GM23338 (cell line): Measurements from ENCODE around the gene NXPE4. TPM values are rescaled to one million over a fixed set of nuclear protein-coding genes. Genes with fewer than 3 reads are reported as not detected.
A peak's percentile ranks its signal among the peaks of the same experiment; 100 is the strongest.

Source experiments
- ATAC-seq: fragments of 200-7000 bp; cut with Tn5 transposase; 3 replicates; pipeline ENCODE4 v1.9.1; 2020
- DNase-seq: peaks from one replicate; pipeline ENCODE4 v3.0.0-alpha.2; 2015; ENCODE audit warnings: low spot score
- H2AFZ ChIP-seq: fragments of 200-600 bp; sonication (generic); 2 replicates; pipeline ENCODE4 v1.8.0; 2016; ENCODE audit warnings: antibody characterized with exemption, mild to moderate bottlenecking, moderate library complexity
- H3F3A ChIP-seq: fragments of 200-600 bp; sonication (generic); replicated peaks from 2 replicates; pipeline ENCODE4 v1.8.0; 2017; ENCODE audit warnings: antibody characterized with exemption, mixed run types, low read depth
- H3K27ac ChIP-seq: fragments of 200-600 bp; sonication (generic); 2 replicates; pipeline ENCODE4 v1.6.1; 2016; ENCODE audit warnings: low read depth
- H3K27me3 ChIP-seq: fragments of 200-600 bp; sonication (generic); 2 replicates; pipeline ENCODE4 v1.8.0; 2016; ENCODE audit warnings: mild to moderate bottlenecking, mixed run types, moderate library complexity; ENCODE audit not compliant: insufficient read depth
- H3K36me3 ChIP-seq: fragments of 200-600 bp; sonication (generic); 2 replicates; pipeline ENCODE4 v1.8.0; 2016; ENCODE audit warnings: mild to moderate bottlenecking; ENCODE audit not compliant: insufficient read depth
- H3K4me1 ChIP-seq: fragments of 200-600 bp; sonication (generic); 2 replicates; pipeline ENCODE4 v1.8.0; 2016; ENCODE audit warnings: mild to moderate bottlenecking, moderate library complexity; ENCODE audit not compliant: insufficient read depth
- H3K4me2 ChIP-seq: fragments of 200-600 bp; sonication (generic); 2 replicates; pipeline ENCODE4 v1.7.1; 2017; ENCODE audit warnings: mixed run types
- H3K4me3 ChIP-seq: fragments of 200-600 bp; sonication (generic); 2 replicates; pipeline ENCODE4 v1.6.1; 2016; ENCODE audit warnings: mixed run types
- H3K79me2 ChIP-seq: fragments of 200-600 bp; sonication (generic); replicated peaks from 2 replicates; pipeline ENCODE4 v1.8.0; 2017; ENCODE audit warnings: mild to moderate bottlenecking; ENCODE audit not compliant: insufficient read depth
- H3K9me2 ChIP-seq: fragments of 200-600 bp; sonication (generic); 2 replicates; pipeline ENCODE4 v1.8.0; 2017; ENCODE audit not compliant: insufficient read depth
- H4K20me1 ChIP-seq: fragments of 200-600 bp; sonication (generic); replicated peaks from 2 replicates; pipeline ENCODE4 v1.8.0; 2017; ENCODE audit warnings: mild to moderate bottlenecking; ENCODE audit not compliant: insufficient read depth
- H3K27ac Mint-ChIP-seq: 2 replicates; pipeline ENCODE4 v1.8.0; 2020; ENCODE audit warnings: inconsistent platforms, mild to moderate bottlenecking, moderate library complexity, mixed read lengths
- H3K27me3 Mint-ChIP-seq: 3 replicates; pipeline ENCODE4 v1.8.0; 2022; ENCODE audit warnings: low read depth, mild to moderate bottlenecking, moderate library complexity, mixed read lengths, inconsistent platforms; ENCODE audit not compliant: insufficient read depth, poor library complexity
- H3K36me3 Mint-ChIP-seq: 3 replicates; pipeline ENCODE4 v1.8.0; 2021; ENCODE audit warnings: low read depth, mild to moderate bottlenecking, inconsistent platforms, moderate library complexity, mixed read lengths
- H3K4me1 Mint-ChIP-seq: 3 replicates; pipeline ENCODE4 v1.8.0; 2020; ENCODE audit warnings: mild to moderate bottlenecking, inconsistent platforms, mixed read lengths
- H3K4me3 Mint-ChIP-seq: 3 replicates; pipeline ENCODE4 v1.8.0; 2021; ENCODE audit warnings: moderate library complexity, mild to moderate bottlenecking, inconsistent platforms, mixed read lengths
- H3K9me3 Mint-ChIP-seq: 3 replicates; pipeline ENCODE4 v1.8.0; 2020; ENCODE audit warnings: moderate library complexity, mild to moderate bottlenecking, inconsistent platforms, mixed read lengths
- EZH2phosphoT487 ChIP-seq: fragments of 200-600 bp; sonication (generic); IDR thresholded peaks from one replicate; pipeline ENCODE4 v1.8.1; 2018; ENCODE audit warnings: antibody characterized with exemption; ENCODE audit not compliant: unreplicated experiment
- JUNB ChIP-seq: IDR thresholded peaks from one replicate; pipeline ENCODE4 v1.6.1; 2016; ENCODE audit warnings: antibody characterized with exemption; ENCODE audit not compliant: unreplicated experiment
- NANOG ChIP-seq: IDR thresholded peaks from 2 replicates; pipeline ENCODE4 v1.6.1; 2016; ENCODE audit warnings: antibody characterized with exemption, borderline replicate concordance
- POLR2AphosphoS5 ChIP-seq: IDR thresholded peaks from 2 replicates; pipeline ENCODE4 v1.6.1; 2016; ENCODE audit warnings: antibody characterized with exemption, low read depth
- STAT1 ChIP-seq: IDR thresholded peaks from one replicate; pipeline ENCODE4 v1.6.1; 2016; ENCODE audit warnings: antibody characterized with exemption; ENCODE audit not compliant: unreplicated experiment
- ZNF331 ChIP-seq: fragments of 250-450 bp; sonication (Bioruptor Pico); IDR thresholded peaks from 2 replicates; pipeline ENCODE4 v1.5.0; 2020; ENCODE audit warnings: low read depth, mild to moderate bottlenecking, moderate library complexity
- polyA plus RNA-seq: library from polyadenylated mRNA; unstranded; fragments of >200 nt; fragmentation: Nextera tagmentation; extraction: Ambion mirVana; gene quantifications from 2 replicates; pipeline ENCODE4 v1.2.1, GENCODE V29; 2016
- total RNA-seq: library from RNA; depleted of rRNA; stranded (reverse); fragments of >200 nt; shearing (Covaris generic); gene quantifications from 2 replicates; pipeline ENCODE4 v1.2.3, GENCODE V29; 2014
- TF ChIP-seq, protein P1 (sequence below): fragments of 250-450 bp; sonication (Bioruptor Pico); IDR thresholded peaks from 2 replicates; pipeline ENCODE4 v1.5.0; 2020; ENCODE audit warnings: mild to moderate bottlenecking, moderate library complexity
- TF ChIP-seq, protein P2 (sequence below), 2 experiments: fragments of 200-600 bp in 1 of 2; sonication (generic) in 1 of 2; conservative IDR thresholded peaks; 2 replicates each; pipeline versions ENCODE4 v1.5.1 to v1.6.1; 2016 to 2017; ENCODE audit warnings: antibody characterized with exemption in 2 of 2, low read depth in 2 of 2, mild to moderate bottlenecking in 2 of 2, moderate library complexity in 1 of 2
- TF ChIP-seq, protein P3 (sequence below): IDR thresholded peaks from 2 replicates; pipeline ENCODE4 v1.6.1; 2016; ENCODE audit warnings: antibody characterized with exemption
- TF ChIP-seq, protein P4 (sequence below): IDR thresholded peaks from one replicate; pipeline ENCODE4 v1.6.1; 2018; ENCODE audit warnings: antibody characterized with exemption; ENCODE audit not compliant: unreplicated experiment

The NXPE4 gene
- total and polyA plus RNA-seq, 2 experiments from 2014 or later: not detected

DNA sequence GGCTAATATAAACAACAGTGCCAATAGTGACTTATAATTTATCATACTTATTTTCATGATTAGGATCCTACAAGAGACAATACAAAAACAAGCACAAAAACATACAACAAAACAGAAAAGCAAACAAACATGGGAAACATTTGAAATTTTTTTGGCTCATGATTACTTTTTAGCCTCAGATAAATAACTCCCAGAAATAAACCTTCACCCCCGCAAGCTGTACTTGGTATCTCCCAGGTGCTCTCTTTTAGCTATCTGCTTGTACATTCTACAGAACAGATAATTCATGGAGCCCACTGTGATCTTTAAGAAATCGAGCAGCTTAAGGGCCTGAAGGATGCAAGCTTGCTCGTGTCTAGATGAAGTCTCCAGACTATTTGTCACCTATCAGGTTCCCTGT lies 883 bp downstream of the NXPE4 start:
- no peak for ATAC-seq
- no peak overlapping the region for H3K4me3 Mint-ChIP-seq
- peak; percentile 11 for DNase-seq
- no peaks in the 10 kb centered on the region for H4K20me1 ChIP-seq
- H3K4me2 ChIP-seq: no peak overlapping the region
- H3K4me1 ChIP-seq: no peaks in the 10 kb centered on the region
- H3K27me3 Mint-ChIP-seq: peaks cover 2% of the 10 kb centered on the region
- no peak overlapping the region for H3K27ac ChIP-seq
- H3K4me3 ChIP-seq: no peak overlapping the region
- H3F3A ChIP-seq: no peaks in the 10 kb centered on the region
- no peaks in the 10 kb centered on the region for H3K36me3 ChIP-seq
- H3K79me2 ChIP-seq: no peaks in the 10 kb centered on the region
- no peaks in the 10 kb centered on the region for H3K4me1 Mint-ChIP-seq
- no peak overlapping the region for H3K27ac Mint-ChIP-seq
- H3K36me3 Mint-ChIP-seq: no peaks in the 10 kb centered on the region
- TF ChIP-seq NANOG: no peak
- no peak for TF ChIP-seq ZNF331 (CRISPR knock-in tag)
- TF ChIP-seq POLR2AphosphoS5: no peak
- no peak for TF ChIP-seq STAT1
- TF ChIP-seq, protein P1, sequence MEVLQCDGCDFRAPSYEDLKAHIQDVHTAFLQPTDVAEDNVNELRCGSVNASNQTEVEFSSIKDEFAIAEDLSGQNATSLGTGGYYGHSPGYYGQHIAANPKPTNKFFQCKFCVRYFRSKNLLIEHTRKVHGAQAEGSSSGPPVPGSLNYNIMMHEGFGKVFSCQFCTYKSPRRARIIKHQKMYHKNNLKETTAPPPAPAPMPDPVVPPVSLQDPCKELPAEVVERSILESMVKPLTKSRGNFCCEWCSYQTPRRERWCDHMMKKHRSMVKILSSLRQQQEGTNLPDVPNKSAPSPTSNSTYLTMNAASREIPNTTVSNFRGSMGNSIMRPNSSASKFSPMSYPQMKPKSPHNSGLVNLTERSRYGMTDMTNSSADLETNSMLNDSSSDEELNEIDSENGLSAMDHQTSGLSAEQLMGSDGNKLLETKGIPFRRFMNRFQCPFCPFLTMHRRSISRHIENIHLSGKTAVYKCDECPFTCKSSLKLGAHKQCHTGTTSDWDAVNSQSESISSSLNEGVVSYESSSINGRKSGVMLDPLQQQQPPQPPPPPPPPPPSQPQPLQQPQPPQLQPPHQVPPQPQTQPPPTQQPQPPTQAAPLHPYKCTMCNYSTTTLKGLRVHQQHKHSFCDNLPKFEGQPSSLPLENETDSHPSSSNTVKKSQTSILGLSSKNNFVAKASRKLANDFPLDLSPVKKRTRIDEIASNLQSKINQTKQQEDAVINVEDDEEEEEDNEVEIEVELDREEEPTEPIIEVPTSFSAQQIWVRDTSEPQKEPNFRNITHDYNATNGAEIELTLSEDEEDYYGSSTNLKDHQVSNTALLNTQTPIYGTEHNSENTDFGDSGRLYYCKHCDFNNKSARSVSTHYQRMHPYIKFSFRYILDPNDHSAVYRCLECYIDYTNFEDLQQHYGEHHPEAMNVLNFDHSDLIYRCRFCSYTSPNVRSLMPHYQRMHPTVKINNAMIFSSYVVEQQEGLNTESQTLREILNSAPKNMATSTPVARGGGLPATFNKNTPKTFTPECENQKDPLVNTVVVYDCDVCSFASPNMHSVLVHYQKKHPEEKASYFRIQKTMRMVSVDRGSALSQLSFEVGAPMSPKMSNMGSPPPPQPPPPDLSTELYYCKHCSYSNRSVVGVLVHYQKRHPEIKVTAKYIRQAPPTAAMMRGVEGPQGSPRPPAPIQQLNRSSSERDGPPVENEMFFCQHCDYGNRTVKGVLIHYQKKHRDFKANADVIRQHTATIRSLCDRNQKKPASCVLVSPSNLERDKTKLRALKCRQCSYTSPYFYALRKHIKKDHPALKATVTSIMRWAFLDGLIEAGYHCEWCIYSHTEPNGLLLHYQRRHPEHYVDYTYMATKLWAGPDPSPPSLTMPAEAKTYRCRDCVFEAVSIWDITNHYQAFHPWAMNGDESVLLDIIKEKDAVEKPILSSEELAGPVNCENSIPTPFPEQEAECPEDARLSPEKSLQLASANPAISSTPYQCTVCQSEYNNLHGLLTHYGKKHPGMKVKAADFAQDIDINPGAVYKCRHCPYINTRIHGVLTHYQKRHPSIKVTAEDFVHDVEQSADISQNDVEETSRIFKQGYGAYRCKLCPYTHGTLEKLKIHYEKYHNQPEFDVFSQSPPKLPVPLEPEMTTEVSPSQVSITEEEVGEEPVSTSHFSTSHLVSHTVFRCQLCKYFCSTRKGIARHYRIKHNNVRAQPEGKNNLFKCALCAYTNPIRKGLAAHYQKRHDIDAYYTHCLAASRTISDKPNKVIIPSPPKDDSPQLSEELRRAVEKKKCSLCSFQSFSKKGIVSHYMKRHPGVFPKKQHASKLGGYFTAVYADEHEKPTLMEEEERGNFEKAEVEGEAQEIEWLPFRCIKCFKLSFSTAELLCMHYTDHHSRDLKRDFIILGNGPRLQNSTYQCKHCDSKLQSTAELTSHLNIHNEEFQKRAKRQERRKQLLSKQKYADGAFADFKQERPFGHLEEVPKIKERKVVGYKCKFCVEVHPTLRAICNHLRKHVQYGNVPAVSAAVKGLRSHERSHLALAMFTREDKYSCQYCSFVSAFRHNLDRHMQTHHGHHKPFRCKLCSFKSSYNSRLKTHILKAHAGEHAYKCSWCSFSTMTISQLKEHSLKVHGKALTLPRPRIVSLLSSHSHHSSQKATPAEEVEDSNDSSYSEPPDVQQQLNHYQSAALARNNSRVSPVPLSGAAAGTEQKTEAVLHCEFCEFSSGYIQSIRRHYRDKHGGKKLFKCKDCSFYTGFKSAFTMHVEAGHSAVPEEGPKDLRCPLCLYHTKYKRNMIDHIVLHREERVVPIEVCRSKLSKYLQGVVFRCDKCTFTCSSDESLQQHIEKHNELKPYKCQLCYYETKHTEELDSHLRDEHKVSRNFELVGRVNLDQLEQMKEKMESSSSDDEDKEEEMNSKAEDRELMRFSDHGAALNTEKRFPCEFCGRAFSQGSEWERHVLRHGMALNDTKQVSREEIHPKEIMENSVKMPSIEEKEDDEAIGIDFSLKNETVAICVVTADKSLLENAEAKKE (CRISPR knock-in tag): no peak
- TF ChIP-seq, protein P2, sequence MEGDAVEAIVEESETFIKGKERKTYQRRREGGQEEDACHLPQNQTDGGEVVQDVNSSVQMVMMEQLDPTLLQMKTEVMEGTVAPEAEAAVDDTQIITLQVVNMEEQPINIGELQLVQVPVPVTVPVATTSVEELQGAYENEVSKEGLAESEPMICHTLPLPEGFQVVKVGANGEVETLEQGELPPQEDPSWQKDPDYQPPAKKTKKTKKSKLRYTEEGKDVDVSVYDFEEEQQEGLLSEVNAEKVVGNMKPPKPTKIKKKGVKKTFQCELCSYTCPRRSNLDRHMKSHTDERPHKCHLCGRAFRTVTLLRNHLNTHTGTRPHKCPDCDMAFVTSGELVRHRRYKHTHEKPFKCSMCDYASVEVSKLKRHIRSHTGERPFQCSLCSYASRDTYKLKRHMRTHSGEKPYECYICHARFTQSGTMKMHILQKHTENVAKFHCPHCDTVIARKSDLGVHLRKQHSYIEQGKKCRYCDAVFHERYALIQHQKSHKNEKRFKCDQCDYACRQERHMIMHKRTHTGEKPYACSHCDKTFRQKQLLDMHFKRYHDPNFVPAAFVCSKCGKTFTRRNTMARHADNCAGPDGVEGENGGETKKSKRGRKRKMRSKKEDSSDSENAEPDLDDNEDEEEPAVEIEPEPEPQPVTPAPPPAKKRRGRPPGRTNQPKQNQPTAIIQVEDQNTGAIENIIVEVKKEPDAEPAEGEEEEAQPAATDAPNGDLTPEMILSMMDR (conservative IDR thresholded peaks at IDR 0.05; ENCODE audit: low read depth in 2 of 2): no peak
- TF ChIP-seq JUNB: no peak
- no peak for TF ChIP-seq EZH2phosphoT487
- TF ChIP-seq, protein P3, sequence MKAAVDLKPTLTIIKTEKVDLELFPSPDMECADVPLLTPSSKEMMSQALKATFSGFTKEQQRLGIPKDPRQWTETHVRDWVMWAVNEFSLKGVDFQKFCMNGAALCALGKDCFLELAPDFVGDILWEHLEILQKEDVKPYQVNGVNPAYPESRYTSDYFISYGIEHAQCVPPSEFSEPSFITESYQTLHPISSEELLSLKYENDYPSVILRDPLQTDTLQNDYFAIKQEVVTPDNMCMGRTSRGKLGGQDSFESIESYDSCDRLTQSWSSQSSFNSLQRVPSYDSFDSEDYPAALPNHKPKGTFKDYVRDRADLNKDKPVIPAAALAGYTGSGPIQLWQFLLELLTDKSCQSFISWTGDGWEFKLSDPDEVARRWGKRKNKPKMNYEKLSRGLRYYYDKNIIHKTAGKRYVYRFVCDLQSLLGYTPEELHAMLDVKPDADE: no peak
- TF ChIP-seq, protein P4, sequence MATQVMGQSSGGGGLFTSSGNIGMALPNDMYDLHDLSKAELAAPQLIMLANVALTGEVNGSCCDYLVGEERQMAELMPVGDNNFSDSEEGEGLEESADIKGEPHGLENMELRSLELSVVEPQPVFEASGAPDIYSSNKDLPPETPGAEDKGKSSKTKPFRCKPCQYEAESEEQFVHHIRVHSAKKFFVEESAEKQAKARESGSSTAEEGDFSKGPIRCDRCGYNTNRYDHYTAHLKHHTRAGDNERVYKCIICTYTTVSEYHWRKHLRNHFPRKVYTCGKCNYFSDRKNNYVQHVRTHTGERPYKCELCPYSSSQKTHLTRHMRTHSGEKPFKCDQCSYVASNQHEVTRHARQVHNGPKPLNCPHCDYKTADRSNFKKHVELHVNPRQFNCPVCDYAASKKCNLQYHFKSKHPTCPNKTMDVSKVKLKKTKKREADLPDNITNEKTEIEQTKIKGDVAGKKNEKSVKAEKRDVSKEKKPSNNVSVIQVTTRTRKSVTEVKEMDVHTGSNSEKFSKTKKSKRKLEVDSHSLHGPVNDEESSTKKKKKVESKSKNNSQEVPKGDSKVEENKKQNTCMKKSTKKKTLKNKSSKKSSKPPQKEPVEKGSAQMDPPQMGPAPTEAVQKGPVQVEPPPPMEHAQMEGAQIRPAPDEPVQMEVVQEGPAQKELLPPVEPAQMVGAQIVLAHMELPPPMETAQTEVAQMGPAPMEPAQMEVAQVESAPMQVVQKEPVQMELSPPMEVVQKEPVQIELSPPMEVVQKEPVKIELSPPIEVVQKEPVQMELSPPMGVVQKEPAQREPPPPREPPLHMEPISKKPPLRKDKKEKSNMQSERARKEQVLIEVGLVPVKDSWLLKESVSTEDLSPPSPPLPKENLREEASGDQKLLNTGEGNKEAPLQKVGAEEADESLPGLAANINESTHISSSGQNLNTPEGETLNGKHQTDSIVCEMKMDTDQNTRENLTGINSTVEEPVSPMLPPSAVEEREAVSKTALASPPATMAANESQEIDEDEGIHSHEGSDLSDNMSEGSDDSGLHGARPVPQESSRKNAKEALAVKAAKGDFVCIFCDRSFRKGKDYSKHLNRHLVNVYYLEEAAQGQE: no peak
- H3K9me2 ChIP-seq: peaks cover 3% of the 10 kb centered on the region; the same call in 1 of the 2 replicates
- no peak overlapping the region for H2AFZ ChIP-seq
- no peaks in the 10 kb centered on the region for H3K27me3 ChIP-seq
- no peaks in the 10 kb centered on the region; the same call in 1 of the 3 replicates for H3K9me3 Mint-ChIP-seq
